Epidermal melanocyte (primary cell): ENCODE measurements around the gene ACAP1.

ENCODE experiments used
- DNase-seq: peaks from one replicate; pipeline ENCODE4 v3.0.0; 2011; ENCODE audit warnings: low spot score; ENCODE audit not compliant: insufficient read length

Gene ACAP1

DNA sequence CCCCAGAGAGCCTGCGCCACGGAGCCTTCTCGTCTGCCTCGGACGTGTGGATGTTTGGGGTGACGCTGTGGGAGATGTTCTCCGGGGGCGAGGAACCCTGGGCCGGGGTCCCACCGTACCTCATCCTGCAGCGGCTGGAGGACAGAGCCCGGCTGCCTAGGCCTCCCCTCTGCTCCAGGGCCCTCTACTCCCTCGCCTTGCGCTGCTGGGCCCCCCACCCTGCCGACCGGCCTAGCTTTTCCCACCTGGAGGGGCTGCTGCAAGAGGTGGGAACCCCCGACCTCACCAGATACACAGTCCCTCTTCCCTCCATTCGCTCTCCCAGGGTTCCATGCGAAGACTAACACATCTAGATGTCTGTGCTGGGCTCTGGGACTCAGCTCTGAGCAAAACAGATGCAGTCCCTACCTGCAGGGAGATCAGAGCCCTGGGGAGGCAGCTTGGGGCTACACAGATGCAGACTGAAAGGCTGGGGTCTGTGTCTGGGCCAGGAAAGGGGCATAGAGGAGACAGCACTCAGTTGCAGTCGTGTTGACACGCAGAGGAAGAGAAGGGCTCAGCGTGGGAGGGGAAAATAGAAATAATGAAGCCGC, 48.3 kb downstream of the ACAP1 start:
- DNase-seq = no peak

DNA sequence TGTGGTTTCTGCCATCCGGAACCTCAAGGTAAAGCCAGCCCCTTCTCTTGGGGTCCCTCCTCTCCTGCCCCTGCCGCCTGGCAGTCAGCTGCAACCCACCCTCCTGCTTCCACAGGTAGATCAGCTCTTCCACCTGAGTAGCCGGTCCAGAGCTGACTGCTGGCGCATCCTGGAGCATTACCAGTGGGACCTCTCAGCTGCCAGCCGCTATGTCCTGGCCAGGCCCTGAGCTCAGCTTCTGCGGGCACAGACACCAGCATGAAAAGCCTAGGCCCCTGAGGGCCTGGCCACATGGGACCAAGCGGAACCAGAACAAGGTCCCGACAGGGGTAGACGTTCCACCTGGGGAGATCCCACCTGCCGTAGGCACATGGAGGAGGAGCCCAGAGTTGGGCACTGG, 52.5 kb downstream of the ACAP1 start:
- no peak for DNase-seq

DNA sequence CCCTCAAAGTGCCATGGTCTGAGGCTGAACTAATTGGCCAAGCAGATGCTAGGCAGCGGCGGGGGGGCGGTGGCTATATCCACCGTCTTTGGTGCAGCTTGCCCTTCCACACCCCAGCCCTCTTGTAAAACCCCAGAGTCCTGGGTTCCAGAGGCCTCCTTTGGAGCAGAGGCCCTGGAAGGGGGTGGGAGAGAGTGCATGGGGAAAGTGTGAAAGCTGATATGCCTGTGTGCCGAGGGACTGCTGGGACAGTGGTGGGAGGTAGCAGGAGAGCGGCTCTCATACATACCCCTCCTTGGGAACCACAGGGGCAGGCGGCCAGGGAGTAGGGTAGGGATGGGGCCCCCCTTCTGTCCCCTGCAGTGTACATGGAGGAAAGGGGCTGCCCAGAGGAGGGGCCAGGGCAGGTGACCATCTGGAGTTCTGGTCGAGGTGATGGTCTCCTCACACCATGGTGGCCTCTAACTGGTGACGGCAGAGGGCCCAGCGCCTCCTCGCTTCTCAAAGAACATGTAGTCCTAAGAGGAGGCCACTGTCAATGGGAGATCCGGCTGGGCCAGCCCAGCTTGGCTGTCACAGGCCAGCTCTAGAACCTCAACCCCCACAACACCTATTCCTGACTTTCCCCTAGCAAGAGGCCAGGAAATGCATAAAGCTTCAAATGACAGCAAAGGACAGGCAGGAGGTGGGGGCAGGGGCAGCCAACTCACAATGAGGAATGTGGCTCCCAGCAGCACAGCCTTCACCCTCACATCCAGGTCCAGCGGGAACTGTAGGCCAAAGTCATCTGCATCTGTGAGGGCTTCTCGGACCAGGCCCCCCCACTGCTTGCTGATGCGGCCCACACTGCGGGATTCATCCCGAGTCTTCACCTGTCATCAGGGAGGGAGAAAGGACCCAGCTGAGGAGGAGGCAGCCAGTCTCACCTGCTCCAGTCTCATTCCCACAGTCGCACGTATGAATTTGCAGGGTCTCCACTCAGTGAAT, 53.9 kb downstream of the ACAP1 start:
- DNase-seq = no peak

DNA sequence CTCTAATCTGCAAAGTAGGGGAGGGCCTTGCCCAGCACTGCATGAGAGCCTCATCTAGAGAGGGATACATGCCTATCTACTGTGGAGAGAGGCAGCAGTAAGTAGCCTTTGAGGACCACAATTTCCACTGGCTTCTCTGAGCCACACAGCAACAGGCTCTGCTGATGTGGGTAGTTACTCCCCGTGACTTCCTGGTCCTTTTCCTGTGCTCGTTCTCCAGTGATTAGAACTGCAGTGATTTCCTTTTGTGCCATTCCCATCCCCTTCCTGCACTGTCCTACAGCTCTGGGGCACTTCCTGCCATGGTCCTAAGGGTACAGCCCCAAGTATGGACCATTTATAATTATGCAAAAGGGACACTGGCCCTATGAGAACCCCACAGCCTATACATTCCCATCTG, 55.0 kb downstream of the ACAP1 start:
- DNase-seq = no peak

DNA sequence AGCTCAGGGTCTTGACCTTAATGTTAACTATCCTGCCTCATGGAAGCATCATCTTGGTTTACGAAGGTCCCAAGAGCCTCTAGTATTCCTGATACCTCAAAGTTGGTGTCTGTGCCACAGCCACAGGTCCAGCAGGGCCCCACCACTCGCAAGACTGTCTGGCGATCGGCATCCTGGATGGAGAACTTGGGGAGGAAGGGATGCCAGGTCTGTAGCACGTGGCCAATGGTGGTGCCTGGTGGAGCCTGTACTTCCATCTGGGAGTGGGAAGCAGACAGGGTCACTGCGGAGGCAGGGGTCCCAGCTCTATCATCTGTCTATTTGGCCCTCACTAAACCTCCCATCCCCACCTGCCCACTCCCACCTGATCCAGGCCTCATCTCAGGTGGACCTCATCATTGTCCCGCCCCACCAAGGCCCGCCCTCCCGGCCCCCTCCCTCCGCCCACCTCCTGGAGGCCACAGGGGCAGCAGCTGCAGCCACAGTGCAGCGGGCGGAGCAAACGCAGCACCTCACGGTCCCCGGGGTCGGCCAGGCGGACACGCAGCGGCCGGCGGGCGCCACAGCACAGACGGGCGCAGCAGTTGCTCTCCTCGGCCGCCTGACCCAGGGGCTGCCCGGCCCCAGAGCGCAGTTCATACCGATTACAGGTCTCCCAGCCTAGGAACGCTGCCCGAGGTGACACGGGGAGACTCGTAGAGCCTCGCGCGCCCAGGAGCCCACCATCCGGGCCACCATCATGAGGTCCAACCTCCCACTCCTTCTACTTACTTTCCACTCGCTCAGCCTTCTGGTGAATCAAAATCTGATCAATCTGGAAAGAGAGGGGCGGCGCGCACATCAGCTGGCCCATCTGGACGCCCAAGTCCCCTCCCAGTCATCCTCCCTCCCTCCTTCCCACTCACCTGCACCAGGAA, 56.6 kb downstream of the ACAP1 start:
- no peak for DNase-seq

DNA sequence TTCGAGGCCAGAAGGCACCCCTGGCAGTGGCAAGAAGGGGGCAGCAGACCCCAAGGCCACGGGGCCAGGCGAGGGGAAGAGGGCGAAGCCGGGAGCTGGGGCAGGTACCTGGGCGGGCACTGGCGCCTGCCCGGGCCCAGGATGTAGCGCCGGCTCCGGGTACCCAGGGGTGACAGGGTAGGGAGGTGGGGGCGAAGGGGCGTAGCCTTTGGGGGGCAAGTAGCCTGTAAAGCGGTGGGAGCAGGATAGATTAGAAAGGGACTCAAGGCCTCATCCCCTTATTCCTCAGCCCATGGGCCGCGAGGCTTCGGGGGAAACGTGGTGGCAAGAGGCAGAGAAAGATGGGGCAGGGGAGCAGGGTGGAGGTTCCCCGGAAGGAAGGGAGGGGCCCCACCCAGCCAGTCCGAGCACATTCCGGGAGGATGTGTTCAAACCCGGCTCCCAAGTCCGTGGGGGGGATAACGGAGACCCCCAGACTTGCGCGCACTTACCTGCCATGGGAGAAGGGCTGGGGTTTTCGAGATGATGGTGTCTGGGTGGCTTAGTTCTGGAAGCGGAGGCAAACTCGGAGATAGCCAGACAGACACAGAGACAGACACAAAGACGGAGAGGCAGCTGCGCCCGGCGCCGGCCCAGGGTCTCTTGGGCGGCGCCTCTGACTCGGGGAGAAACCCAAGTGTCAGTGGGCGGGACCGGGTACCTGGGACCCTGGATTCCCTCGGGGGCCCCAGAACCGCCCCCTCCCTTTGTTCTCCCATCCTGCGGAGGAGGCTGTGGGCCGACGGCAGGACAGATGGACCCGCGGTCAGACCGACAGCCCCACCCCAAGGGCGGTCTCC, 57.5 kb downstream of the ACAP1 start:
- no peak for DNase-seq

DNA sequence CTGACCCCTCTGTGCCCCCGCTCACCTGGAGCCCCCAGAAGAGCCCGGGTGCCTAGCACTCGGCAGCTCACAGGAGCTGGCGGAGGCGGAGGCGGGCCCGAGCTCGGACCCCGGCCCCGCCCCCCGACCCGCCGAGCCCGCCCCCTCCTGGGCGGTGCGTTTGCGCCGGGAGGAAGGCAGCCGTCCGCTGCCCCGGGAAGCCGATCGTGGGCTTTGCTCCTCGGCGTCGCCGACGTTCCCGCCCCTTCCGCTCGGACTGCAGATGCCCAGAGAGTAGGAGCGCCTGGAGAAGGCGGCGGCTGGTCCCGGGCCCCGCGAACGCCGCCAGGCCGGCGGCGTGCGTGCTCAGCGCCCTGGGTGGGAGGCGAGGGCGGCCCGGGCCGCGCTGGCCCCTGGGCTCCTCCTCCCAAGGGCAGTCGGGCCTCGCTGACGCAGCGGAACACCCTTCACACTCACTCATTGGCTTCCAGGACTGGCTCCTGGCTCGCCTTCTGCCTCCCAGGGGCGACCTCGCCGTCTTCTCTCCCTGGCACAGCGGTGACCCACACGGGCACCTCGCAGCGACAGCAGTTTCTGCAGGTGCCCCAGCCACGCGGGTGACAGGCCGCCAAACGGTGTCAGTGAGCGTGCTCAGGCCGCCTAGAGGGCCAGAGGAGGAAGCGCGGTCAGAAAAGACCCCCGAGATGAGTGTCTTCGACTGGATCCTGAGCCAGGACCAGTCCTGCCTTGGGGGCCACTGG, 58.3 kb downstream of the ACAP1 start, which contains the start of gene PLSCR3:
Gene PLSCR3 (minus strand): TSS at position 74 of the 740 bp plus-strand sequence. CDS start 415 bp downstream, outside the sequence.
- peak; percentile 94 for DNase-seq

DNA sequence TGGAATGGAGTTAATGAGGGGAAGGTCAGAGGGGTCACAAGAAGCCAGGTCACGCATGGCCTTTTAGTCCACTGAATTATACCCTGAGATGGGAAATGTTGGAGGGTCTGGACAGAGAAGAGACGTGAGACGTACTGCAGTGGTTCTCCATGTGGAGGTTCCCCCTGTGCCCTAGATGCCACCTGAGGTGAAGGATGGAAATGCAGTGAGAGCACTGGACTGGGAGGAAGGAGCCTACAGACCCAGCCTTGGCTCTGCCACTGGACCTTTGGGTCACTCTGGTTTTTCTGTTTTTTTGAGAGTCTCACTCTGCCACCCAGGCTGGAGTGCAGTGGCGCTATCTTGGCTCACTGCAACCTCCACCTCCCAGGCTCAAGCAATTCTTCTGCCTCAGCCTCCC, 59.8 kb downstream of the ACAP1 start:
- no peak for DNase-seq

DNA sequence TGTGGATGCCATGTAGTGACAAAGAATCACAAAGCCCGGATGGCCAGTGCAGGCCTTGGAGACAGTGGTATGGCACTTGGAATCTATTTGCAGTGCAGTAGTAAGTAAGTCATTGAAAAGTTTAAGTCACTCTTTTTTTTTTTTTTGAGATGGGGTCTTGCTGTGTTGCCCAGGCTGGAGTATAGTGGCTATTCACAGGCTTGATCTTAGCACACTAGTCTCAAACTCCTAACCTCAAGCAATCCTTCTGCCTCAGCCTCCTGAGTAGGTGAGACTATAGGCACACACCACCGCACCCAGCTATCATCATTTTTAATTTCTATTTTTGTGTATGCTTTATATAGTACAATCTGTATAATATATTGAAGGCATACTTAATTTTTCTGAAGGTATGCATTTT, 62.3 kb downstream of the ACAP1 start:
- no peak for DNase-seq
